Measurements from ENCODE around the gene DCC. TPM values are rescaled to one million over a fixed set of nuclear protein-coding genes. Genes with fewer than 3 reads are reported as not detected.

DCC gene
- total and polyA plus RNA-seq, 4 experiments from 2014 or later = not detected

GRCh38 chr18:52341103-52341432, 1.1 kb downstream of the DCC start:
- intact Hi-C loops (cut with micrococcal nuclease) = no loop called here
- peaks cover 10 to 20% of the 10 kb centered on the region in 2 donors for H3K27me3 Mint-ChIP-seq

GRCh38 chr18:52341608-52342381, 1.8 kb downstream of the DCC start:
- H3K9me3 ChIP-seq (ENCODE audit: control insufficient read depth in 1 of 2, low read length in 2 of 2) = no peaks in the 10 kb centered on the region
- intact Hi-C loops (cut with micrococcal nuclease) = no loop called here
- H3K27me3 ChIP-seq (ENCODE audit: insufficient read depth, low read length) = no peaks in the 10 kb centered on the region
- no peaks in the 10 kb centered on the region for H3K36me3 Mint-ChIP-seq
- H3K4me1 ChIP-seq (ENCODE audit: insufficient read depth, low read length) = no peaks in the 10 kb centered on the region
- H3K27ac ChIP-seq (ENCODE audit: low read depth, low read length) = no peak overlapping the region
- peaks cover 10 to 20% of the 10 kb centered on the region in 2 donors for H3K27me3 Mint-ChIP-seq
- no peak overlapping the region for H3K4me3 Mint-ChIP-seq
- ChIA-PET CTCF (ENCODE audit: partially characterized antibody) (no interaction called here), POLR2A (ENCODE audit: partially characterized antibody) (no interaction called here)
- H3K36me3 ChIP-seq (ENCODE audit: insufficient read depth, low read length) = no peaks in the 10 kb centered on the region
- H3K9me3 Mint-ChIP-seq = peaks cover 0 to 16% (median 9%) of the 10 kb centered on the region in 8 donors
- DNase-seq = no peak
- H3K4me1 Mint-ChIP-seq = peaks cover 0 to 2% (median 0%) of the 10 kb centered on the region in 4 donors
- no peak overlapping the region for H3K27ac Mint-ChIP-seq
- H3K4me3 ChIP-seq (ENCODE audit: low read length in 2 of 2) = no peak overlapping the region

More at GRCh38 chr18:52341103-52341432, 1.1 kb downstream of the DCC start:
- H3K36me3 Mint-ChIP-seq = no peaks in the 10 kb centered on the region
- no peak overlapping the region for H3K27ac Mint-ChIP-seq
- H3K4me3 Mint-ChIP-seq = no peak overlapping the region
- no peaks in the 10 kb centered on the region for H3K9me3 ChIP-seq (ENCODE audit: control insufficient read depth in 1 of 2, low read length in 2 of 2)
- peaks cover 0 to 16% (median 9%) of the 10 kb centered on the region in 8 donors for H3K9me3 Mint-ChIP-seq
- POLR2A ChIA-PET (ENCODE audit: partially characterized antibody) = no interaction called here
- H3K36me3 ChIP-seq (ENCODE audit: insufficient read depth, low read length) = no peaks in the 10 kb centered on the region
- no peak for DNase-seq
- no peaks in the 10 kb centered on the region for H3K4me1 ChIP-seq (ENCODE audit: insufficient read depth, low read length)
- H3K4me3 ChIP-seq (ENCODE audit: low read length in 2 of 2) = no peak overlapping the region
- H3K27ac ChIP-seq (ENCODE audit: low read depth, low read length) = no peak overlapping the region
- no peaks in the 10 kb centered on the region for H3K27me3 ChIP-seq (ENCODE audit: insufficient read depth, low read length)
- peaks cover 0 to 2% (median 0%) of the 10 kb centered on the region in 4 donors for H3K4me1 Mint-ChIP-seq
- CTCF ChIA-PET (ENCODE audit: partially characterized antibody) = no interaction called here

GRCh38 chr18:52342456-52342855, 2.5 kb downstream of the DCC start:
- DNase-seq = no peak
- Histone ChIP-seq H3K4me1 (ENCODE audit: insufficient read depth, low read length) (no peaks in the 10 kb centered on the region), H3K9me3 (ENCODE audit: control insufficient read depth in 1 of 2, low read length in 2 of 2) (no peaks in the 10 kb centered on the region), H3K27me3 (ENCODE audit: insufficient read depth, low read length) (no peaks in the 10 kb centered on the region), H3K27ac (ENCODE audit: low read depth, low read length) (no peak overlapping the region), H3K4me3 (ENCODE audit: low read length in 2 of 2) (no peak overlapping the region), H3K36me3 (ENCODE audit: insufficient read depth, low read length) (no peaks in the 10 kb centered on the region)
- H3K36me3 Mint-ChIP-seq = no peaks in the 10 kb centered on the region
- ChIA-PET POLR2A (ENCODE audit: partially characterized antibody) (no interaction called here), CTCF (ENCODE audit: partially characterized antibody) (no interaction called here)
- H3K27ac Mint-ChIP-seq = no peak overlapping the region
- intact Hi-C loops (cut with micrococcal nuclease) = no loop called here
- no peak overlapping the region for H3K4me3 Mint-ChIP-seq
- H3K9me3 Mint-ChIP-seq = peaks cover 0 to 13% (median 7%) of the 10 kb centered on the region in 8 donors
- peaks cover 10 to 18% of the 10 kb centered on the region in 2 donors for H3K27me3 Mint-ChIP-seq
- peaks cover 0 to 2% (median 0%) of the 10 kb centered on the region in 4 donors for H3K4me1 Mint-ChIP-seq

- POLR2A ChIA-PET (ENCODE audit: partially characterized antibody) = no interaction called here
- intact Hi-C loops (cut with micrococcal nuclease) = no loop called here
- no peaks in the 10 kb centered on the region for H3K4me1 ChIP-seq (ENCODE audit: insufficient read depth, low read length)
Measured at GRCh38 chr18:52343138-52343537, 3.1 kb downstream of the DCC start.

GRCh38 chr18:52343731-52344340, 3.8 kb downstream of the DCC start:
- POLR2A ChIA-PET (ENCODE audit: partially characterized antibody) = no interaction called here

More at GRCh38 chr18:52343138-52343537, 3.1 kb downstream of the DCC start:
- DNase-seq = no peak
- no peaks in the 10 kb centered on the region for H3K36me3 Mint-ChIP-seq
- no peak overlapping the region for H3K4me3 Mint-ChIP-seq
- no peak overlapping the region for H3K27ac Mint-ChIP-seq
- CTCF ChIA-PET (ENCODE audit: partially characterized antibody) = no interaction called here
- no peaks in the 10 kb centered on the region for H3K36me3 ChIP-seq (ENCODE audit: insufficient read depth, low read length)
- H3K4me3 ChIP-seq (ENCODE audit: low read length in 2 of 2) = no peak overlapping the region
- H3K9me3 Mint-ChIP-seq = peaks cover 0 to 10% (median 5%) of the 10 kb centered on the region in 8 donors
- H3K27me3 Mint-ChIP-seq = peaks cover 10 to 18% of the 10 kb centered on the region in 2 donors
- no peak overlapping the region for H3K27ac ChIP-seq (ENCODE audit: low read depth, low read length)
- H3K27me3 ChIP-seq (ENCODE audit: insufficient read depth, low read length) = no peaks in the 10 kb centered on the region
- peaks cover 0 to 2% (median 0%) of the 10 kb centered on the region in 4 donors for H3K4me1 Mint-ChIP-seq
- H3K9me3 ChIP-seq (ENCODE audit: control insufficient read depth in 1 of 2, low read length in 2 of 2) = no peaks in the 10 kb centered on the region

GRCh38 chr18:52344881-52345280, 4.9 kb downstream of the DCC start:
- H3K36me3 Mint-ChIP-seq = no peaks in the 10 kb centered on the region
- H3K4me1 Mint-ChIP-seq = peaks cover 0 to 2% (median 0%) of the 10 kb centered on the region in 4 donors
- H3K27ac Mint-ChIP-seq = no peak overlapping the region
- H3K4me3 Mint-ChIP-seq = no peak overlapping the region
- peaks cover 0 to 13% (median 4%) of the 10 kb centered on the region in 8 donors for H3K9me3 Mint-ChIP-seq
- POLR2A ChIA-PET (ENCODE audit: partially characterized antibody) = no interaction called here
- Histone ChIP-seq H3K9me3 (ENCODE audit: control insufficient read depth in 1 of 2, low read length in 2 of 2) (no peaks in the 10 kb centered on the region), H3K4me1 (ENCODE audit: insufficient read depth, low read length) (no peaks in the 10 kb centered on the region), H3K36me3 (ENCODE audit: insufficient read depth, low read length) (no peaks in the 10 kb centered on the region), H3K27ac (ENCODE audit: low read depth, low read length) (no peak overlapping the region), H3K4me3 (ENCODE audit: low read length in 2 of 2) (no peak overlapping the region), H3K27me3 (ENCODE audit: insufficient read depth, low read length) (no peaks in the 10 kb centered on the region)
- peaks cover 8 to 18% of the 10 kb centered on the region in 2 donors for H3K27me3 Mint-ChIP-seq
- no peak for DNase-seq
- intact Hi-C loops (cut with micrococcal nuclease) = no loop called here
- CTCF ChIA-PET (ENCODE audit: partially characterized antibody) = no interaction called here

More at GRCh38 chr18:52343731-52344340, 3.8 kb downstream of the DCC start:
- Histone ChIP-seq H3K27ac (ENCODE audit: low read depth, low read length) (no peak overlapping the region), H3K36me3 (ENCODE audit: insufficient read depth, low read length) (no peaks in the 10 kb centered on the region), H3K27me3 (ENCODE audit: insufficient read depth, low read length) (no peaks in the 10 kb centered on the region), H3K4me1 (ENCODE audit: insufficient read depth, low read length) (no peaks in the 10 kb centered on the region), H3K9me3 (ENCODE audit: control insufficient read depth in 1 of 2, low read length in 2 of 2) (no peaks in the 10 kb centered on the region), H3K4me3 (ENCODE audit: low read length in 2 of 2) (no peak overlapping the region)
- Mint-ChIP-seq H3K36me3 (no peaks in the 10 kb centered on the region), H3K27ac (no peak overlapping the region), H3K4me3 (no peak overlapping the region), H3K27me3 (peaks cover 9 to 18% of the 10 kb centered on the region in 2 donors), H3K9me3 (peaks cover 0 to 9% (median 5%) of the 10 kb centered on the region in 8 donors), H3K4me1 (peaks cover 0 to 2% (median 0%) of the 10 kb centered on the region in 4 donors)
- intact Hi-C loops (cut with micrococcal nuclease) = no loop called here
- no peak for DNase-seq
- CTCF ChIA-PET (ENCODE audit: partially characterized antibody) = no interaction called here

- H3K4me1 Mint-ChIP-seq = peaks cover 0 to 2% (median 0%) of the 10 kb centered on the region in 4 donors
- ChIA-PET POLR2A (ENCODE audit: partially characterized antibody) (no interaction called here), CTCF (ENCODE audit: partially characterized antibody) (no interaction called here)
Measured at GRCh38 chr18:52345428-52345827, 5.4 kb downstream of the DCC start.

More at GRCh38 chr18:52345428-52345827, 5.4 kb downstream of the DCC start:
- Histone ChIP-seq H3K36me3 (ENCODE audit: insufficient read depth, low read length) (no peaks in the 10 kb centered on the region), H3K9me3 (ENCODE audit: control insufficient read depth in 1 of 2, low read length in 2 of 2) (no peaks in the 10 kb centered on the region), H3K4me1 (ENCODE audit: insufficient read depth, low read length) (no peaks in the 10 kb centered on the region), H3K4me3 (ENCODE audit: low read length in 2 of 2) (no peak overlapping the region), H3K27ac (ENCODE audit: low read depth, low read length) (no peak overlapping the region), H3K27me3 (ENCODE audit: insufficient read depth, low read length) (no peaks in the 10 kb centered on the region)
- Mint-ChIP-seq H3K4me3 (no peak overlapping the region), H3K27me3 (peaks cover 3 to 12% of the 10 kb centered on the region in 2 donors), H3K27ac (no peak overlapping the region), H3K36me3 (no peaks in the 10 kb centered on the region), H3K9me3 (peaks cover 0 to 13% (median 3%) of the 10 kb centered on the region in 8 donors)
- intact Hi-C loops (cut with micrococcal nuclease) = no loop called here
- no peak for DNase-seq
